ENCODE measurements around the gene CPED1.

The CPED1 gene

DNA sequence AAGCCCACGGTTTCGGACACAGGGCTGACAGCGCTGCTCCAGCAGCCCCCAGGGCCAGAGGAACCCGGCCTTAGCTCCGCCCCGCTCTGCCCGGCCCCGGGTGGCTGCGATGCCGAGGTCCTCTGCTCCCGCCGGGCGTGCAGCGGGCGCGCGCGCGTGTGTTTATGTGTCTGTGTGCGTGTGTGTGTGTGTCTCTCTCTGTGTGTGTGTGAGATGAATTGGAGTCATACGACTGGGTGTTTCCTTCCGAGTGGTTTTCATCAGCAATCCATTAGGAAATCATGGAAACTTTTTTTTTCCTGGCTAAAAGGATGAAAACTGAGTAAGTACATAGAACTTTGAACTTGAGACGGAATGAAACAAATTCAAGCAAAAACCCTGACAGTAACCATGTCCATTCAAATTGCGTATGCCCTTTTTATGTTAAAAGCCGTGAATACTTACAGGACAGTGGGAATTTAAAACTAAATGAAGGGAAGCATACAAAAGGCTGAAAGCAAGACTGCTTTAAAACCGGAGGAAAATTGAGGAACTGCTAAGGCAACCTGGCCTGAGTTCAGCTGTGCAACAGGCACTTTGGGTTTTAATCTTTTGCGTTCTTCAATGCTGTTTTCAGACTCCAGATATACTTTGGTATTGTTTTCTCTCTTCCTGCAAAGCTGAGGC is at the start of gene CPED1:
CPED1 (plus strand) TSS at position 121 of the 666 bp plus-strand sequence. CDS start 911 bp downstream, outside the sequence.
- peak in 1 of 3 donors; percentile 27 for DNase-seq (ENCODE audit: low read depth in 3 of 3)

DNA sequence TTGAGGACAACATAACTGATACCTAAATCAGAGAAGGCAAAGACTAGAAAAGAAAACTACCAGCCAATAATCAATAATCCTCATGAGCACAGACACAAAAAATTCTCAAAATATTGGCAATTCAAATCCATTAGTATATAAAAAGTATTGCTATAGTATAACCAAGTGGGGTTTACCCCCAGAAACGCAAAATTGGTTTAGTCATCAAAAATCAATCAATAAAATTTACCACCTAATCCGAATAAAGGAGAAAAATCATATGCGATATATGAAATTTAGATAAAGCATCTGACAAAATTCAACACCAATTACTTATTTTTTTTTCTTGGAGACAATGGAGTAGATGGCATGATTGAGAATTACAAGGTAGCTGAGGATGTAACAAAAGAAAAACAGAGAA is 49.2 kb upstream of the CPED1 start:
- no peak for DNase-seq (ENCODE audit: low read depth in 3 of 3)

DNA sequence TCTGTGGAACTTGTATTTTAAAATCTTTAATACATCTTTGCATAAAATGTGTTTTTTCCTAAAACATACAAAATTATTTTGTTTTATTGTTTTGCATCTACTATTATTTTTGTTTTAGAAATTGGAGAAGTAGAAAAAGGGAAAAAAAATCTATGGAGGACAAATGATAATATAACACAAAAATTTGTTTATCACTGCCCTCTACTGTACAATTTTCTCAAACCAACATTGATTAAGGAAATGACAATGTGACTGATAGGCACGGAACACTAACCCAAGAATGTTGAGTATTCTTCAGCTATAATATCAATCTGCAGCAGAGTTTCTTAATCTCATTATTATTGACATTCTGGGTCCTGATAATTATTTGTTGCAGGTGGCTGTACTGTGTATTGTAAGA is 47.4 kb upstream of the CPED1 start:
- no peak for DNase-seq (ENCODE audit: low read depth in 3 of 3)

DNA sequence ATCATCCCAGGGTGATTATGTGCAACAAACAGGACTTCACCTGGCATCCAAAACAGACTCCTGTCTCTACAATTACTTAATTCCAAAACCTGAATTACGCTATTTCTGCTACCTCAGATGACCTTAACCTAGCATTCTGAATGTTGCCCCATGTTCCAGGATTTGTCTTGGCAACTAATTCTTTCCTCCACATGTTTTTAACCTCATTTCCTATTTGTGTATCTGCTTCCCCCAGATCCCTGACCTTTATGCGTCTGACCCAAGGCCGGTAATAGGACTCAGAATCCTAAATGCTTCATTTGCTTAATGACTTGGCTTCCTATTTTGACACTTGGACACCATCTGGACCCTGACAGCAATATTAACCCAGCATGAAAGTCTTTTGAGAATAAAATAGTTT is 46.7 kb upstream of the CPED1 start:
- no peak for DNase-seq (ENCODE audit: low read depth in 3 of 3)

DNA sequence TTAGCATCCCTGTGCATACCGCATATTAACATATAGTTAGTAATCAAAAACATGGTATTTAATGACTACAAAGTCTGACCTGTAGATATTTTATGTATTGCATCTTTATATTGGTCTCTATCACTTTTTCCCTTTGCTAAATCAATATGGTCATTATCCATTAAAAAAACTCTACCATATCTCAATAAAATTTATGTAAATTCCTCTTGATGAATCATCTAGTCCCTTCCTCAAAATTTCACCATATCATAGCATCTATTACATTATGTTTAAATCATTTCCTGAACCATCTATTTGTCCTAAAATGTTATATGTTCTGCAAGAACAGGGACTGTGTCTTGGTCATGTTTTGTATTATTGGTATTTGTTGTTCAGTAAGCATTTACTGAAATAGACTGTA is 45.6 kb upstream of the CPED1 start:
- DNase-seq (ENCODE audit: low read depth in 3 of 3) = no peak

DNA sequence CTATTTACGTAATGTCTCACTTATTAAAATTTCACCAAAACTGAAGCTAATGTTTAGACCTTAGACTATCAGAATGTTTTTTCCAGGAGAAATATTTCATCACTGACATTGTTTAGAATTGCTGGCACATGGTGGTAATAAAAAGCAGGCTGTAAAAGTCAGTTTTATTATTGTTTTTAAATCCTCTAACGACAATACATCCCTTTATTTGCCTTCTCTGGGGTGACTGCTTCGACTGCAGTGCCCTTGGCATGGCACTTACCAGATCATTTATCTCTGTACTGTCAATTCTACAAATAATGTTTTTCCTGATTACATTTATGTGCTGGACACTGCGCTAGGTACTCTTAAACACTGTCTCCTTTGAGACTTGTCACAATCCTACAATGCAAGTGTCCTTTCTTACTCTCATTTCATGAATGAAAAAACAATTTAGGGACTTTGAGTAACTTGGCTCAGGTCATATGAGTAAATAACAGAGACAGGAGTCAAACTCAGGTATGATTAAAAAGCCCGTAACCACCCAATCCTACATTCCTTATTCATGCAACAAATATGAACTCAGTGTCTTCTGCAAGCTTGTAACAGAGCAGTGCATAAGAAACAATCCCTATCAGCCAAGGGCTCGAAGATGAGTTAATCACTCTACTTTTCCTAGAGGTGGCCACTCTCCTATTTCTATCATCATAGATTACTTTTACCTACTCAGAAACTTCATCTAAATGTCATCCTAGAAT is 43.5 kb upstream of the CPED1 start:
- no peak for DNase-seq (ENCODE audit: low read depth in 3 of 3)

DNA sequence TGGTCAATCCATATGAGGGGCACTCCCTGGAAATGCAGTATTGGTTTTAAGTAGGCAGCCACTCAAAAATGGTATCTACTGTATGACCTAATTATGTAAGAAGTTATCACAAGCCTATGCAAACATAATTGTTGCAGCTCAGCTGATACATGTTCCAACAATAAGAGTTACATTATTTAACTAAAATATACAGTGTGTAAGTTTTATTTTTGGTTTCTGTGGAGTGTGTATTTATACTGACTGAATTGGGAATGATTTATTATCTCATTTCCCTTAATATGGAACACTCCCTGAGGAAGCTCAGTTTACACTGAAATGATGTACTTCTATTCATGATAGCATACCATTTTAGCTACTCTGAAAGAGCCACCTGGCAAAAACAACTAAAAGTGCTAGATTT is 40.5 kb upstream of the CPED1 start:
- DNase-seq (ENCODE audit: low read depth in 3 of 3) = no peak

DNA sequence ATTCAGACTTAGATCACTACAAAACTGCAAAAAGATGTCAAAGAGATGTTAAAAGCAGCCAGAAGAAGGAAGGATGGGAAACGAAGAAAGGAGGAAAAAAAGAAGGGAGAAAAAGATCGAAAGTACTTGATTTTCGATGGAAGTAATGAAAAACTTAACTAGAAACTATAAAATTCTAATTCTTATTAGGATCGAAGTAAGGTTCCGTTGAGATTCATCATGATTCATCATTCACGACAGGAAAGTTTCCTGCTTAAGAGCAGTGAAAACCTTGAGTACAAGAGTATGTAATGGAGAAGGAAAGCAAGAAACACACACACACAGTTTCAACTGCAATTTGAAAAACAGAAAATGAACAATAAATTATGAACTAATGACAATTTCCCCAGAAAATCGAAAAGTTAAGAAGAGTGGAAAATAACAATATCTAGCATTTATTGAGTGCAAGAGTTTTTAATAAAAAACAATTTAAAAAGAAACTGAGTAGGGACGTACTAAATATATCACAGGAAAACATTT is 39.1 kb upstream of the CPED1 start:
- no peak for DNase-seq (ENCODE audit: low read depth in 3 of 3)

DNA sequence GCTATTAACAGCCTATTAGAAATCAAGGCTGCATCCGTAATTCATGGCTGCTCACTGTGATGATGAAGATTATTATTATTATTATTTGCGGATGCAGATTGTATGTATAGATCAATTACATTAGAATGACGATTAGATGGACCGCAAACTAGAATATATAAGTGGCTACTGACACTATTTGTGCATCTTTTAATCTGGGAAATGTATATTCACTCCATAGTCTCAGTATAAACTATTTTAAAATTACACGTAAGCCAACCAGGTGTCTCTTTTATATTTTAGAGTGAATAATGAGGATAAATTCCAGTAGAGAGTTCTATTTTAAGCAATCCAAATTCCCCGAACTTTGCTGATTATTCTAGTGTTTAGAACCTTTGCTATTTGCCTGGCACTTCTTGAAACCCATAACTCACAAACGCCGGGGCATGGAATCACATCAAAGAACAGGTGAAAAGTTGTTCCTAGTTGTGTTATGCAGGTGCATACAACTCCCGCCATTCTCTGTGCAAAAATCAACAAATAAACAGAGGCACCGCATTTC is 38.4 kb upstream of the CPED1 start:
- no peak for DNase-seq (ENCODE audit: low read depth in 3 of 3)

DNA sequence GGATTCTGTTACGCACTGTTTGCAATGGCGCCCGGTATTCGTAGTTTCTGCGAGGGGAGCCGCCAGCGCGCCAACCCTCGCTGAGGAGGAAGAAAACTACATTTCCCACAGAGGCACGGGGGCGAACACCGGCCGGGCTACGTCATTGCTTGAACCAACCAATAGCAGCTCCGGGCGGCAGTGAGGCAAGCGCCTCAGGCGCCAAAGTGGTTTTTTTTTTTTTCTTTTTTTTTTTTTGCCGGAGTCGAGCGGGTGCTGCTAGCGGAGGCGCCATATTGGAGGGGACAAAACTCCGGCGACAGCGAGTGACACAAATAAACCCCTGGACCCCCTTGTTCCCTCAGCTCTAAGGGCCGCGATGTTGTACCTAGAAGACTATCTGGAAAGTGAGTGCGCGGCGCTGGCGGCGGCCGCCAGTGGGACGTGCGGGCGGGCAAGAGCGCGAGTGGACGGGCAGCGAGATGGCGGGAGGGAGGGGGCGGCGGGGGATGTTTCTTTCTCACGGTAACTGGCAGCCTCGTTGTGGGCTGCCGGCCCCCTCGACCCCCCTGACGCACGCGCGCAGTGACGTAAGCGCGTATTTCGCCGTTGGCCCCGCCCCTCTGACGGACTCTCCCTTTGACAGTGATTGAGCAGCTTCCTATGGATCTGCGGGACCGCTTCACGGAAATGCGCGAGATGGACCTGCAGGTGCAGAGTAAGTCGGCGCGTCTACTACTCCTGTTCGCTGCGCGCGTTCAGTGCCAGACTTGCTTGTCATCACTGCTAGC is 37.8 kb upstream of the CPED1 start, which contains the start of gene ING3:
ING3 (plus strand) TSS at position 239 of the 770 bp plus-strand sequence; CDS start at position 359, 120 bp downstream.
- peak; percentile 89 to 95 (median 94) for DNase-seq (ENCODE audit: low read depth in 3 of 3)

DNA sequence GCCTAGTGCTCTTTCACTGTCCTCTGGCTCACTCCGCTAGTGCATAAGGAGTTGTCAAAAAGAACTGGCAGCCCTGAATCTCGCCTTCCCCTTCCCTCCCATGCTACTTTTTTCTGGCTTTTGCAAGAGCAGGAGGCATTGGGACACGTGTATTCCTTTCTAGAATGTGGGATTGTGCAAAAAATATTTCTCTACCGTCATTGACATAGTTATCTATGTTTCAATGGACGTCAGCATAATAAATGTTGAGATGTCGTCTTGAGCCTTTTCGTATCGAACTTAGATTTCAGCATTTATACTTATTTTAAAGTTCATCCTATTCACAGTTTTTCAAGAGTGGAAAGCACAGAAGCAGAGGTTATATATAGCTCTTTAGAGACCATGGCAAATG is 37.2 kb upstream of the CPED1 start:
- no peak for DNase-seq (ENCODE audit: low read depth in 3 of 3)

DNA sequence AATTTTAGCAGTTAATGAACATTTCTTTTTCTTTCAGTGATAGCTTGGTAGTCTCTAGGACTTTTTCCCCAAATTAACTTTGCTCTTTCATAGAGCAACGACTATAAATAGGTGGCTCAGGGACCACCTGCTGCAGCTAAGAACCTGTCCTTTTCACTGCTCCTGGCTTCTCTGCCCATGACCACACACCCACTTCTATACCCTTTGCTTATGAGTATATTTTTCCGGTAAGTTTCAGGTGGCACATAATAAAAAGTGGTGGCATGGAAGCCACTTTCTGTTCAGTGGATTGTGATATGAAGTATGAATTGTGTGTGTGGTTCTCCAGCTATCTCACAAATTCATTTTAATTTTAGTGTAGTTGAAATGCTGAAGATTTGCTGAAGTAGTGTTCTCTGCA is 36.7 kb upstream of the CPED1 start:
- no peak for DNase-seq (ENCODE audit: low read depth in 3 of 3)

DNA sequence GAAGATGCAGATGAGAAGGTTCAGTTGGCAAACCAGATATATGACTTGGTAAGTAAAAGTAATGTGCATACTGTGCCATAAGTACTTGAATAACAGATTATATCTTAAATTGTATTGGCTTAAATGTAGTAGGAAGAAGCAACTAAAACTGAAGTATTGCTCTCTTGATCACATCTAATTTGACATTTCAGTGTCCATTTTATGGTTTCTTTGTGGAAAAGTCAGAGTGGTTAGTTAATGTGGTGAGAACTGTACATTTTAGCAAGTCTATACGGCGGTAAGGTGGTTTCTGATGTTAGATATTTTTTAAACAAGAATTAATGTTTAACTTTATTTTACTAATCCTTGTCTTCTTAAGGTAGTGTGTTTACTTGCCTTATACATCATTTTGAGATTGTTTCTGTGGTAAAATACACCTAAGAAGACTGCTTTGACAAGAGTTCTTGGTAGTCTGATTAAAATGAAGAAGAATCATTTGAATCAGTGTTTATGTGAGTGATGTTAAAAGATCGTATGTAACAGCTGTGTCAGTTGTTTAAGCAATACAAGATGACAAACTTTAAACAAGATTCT is 32.8 kb upstream of the CPED1 start:
- DNase-seq (ENCODE audit: low read depth in 3 of 3) = no peak

DNA sequence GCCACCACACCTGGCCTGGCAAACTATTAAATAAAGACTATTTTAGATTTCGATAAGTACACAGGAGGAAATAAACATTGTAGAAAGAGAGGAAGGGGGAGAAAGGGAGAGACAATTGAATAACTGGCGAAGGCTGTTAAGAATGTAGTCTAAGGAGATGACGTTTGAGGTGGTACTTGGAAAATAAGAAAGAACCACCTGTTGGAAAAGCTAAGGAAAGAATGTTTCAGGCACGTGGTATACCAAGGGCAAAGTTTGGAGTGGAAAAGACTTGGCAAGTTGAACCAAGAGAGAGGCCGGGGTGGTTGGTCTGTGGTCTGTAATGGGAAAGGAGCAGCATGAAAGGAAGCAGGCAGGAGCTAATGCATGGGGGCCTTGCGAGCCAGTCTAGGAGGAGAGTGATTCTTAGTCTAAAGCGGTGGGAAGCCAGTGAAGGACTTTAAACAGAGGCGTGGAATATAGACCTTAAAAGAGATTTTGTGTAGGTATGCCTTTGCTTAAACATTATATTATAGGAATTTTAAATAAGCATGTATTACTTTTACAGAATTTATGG is 28.5 kb upstream of the CPED1 start:
- no peak for DNase-seq (ENCODE audit: low read depth in 3 of 3)

DNA sequence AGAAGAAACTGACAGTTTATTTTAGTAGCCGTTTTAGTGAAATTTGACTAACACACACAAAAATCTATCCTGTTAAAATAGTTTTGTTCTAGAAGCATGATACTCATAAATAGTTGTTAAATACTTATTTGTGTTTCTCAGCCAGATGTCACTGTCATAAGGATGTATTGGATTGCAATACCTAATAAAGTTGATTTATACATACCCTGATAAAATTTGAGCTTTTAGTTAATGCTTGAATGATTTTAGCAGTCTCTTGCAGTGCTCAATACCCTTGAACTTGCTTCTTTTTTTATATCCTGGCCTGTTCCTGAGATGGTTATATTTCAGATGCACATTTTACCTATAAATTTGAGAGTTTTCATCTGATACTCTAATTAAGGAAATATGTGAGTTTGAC is 27.8 kb upstream of the CPED1 start:
- no peak for DNase-seq (ENCODE audit: low read depth in 3 of 3)

DNA sequence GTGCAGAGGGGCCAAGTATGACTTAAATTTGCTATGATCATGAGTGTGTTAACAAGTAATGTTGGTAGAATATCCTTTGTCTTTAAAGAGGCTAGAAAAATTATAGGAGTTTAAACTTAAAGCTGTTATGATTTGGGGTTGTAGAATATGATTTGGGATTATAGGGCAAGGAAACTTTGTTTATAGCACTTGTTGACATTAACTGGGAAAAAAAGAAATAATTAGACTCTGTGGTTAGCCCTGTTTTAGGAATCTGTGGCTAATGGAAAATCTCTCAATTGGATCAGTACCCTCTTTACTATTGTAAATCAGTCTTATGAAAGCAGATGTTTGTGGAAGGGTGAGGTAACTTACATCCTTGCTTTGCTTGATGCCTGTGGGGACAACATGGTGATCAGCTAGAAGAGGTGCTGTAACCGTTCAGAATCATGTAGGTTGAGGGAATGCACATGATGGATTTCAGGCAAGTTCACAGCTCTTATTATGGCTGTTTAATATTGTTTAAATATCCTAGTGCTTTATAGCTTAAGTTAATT is 26.8 kb upstream of the CPED1 start:
- DNase-seq (ENCODE audit: low read depth in 3 of 3) = no peak

DNA sequence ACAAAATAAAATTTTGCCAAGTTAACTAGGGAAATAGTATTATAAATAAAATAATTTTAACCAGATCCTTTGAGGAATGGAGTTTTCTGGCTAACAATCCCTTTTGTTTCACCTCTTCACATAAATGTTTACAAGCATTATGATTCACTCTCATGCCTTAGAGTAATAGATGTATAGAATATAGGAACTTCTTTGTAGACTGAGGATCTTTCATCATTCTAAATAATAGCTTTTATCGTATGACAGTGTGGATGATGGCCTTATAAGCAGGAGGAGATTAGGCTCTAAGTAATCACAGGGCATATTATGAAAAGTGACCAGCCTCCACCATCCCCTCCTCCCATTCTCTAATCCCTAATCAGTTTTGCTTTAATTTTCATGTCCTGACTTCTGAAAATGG is 24.4 kb upstream of the CPED1 start:
- DNase-seq (ENCODE audit: low read depth in 3 of 3) = no peak

DNA sequence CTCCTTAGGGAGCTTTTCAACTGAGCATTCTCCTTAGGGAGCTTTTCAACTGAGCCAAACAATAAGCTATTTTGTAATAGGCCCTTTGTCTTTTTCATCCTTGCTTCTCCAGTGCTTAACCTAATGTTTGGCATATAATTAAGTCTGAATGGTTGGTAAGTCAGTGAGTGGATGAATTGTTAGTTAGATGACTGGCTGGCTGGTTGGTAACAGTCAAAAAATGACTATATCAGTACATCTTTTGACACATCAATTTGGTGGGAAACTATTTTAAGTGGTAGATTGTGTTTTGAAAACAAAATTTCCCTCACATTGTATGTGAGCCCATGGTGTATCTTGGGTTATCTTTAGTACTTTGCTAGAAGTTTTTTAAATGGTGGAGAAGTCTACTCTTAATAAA is 21.6 kb upstream of the CPED1 start:
- DNase-seq (ENCODE audit: low read depth in 3 of 3) = no peak

DNA sequence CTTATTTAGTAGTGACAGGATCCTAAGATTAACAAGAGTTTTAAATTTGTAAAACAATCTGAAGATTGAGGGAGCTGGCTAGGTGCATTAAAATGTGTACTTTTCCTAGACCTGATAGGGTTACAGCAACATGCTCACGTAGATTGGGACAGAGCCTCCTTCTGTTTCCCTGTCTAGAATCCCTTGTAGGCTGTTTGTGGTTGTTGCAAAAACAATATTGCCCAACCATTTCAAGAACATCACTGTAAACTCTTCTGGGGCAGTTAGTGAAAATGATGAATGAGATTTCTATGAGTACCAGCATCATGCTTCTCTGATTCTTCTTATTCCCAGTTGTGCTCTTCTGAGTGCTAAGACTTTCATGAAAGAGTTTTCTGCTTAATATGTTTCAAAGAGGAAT is 14.7 kb upstream of the CPED1 start:
- no peak for DNase-seq (ENCODE audit: low read depth in 3 of 3)

DNA sequence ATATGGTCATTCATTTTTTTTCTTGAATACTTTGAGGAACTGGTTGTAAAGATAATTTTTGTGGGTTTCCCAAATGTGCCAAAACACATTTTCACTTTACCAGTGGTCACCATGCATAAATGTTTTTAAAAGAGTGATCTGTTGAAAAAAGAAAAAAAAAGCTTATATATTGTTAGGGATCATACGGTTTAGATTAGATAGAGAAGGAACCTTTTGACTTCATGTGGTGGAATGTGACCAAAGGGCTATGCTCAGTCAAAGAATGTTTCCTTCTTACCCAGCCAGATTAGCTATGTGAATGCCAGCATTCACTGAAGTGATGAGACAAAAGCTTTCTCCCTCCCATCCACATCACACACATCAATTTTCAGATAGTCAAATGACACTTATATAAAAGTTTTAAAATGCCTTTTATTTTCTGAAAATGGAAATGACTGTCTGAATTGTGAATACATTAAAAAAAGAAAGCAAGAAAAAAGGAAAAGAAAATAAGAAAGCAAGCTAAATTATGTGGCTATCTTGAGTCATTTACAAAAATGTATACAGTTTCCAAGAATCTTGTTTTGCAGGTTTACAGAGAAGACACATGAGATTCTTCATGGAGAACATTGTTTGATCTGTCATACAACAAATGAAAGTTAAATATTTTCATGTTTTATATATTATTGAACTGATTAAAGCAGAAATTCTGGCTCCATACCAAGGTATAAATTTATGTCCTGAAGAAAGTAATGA is 8.6 kb upstream of the CPED1 start:
- no peak for DNase-seq (ENCODE audit: low read depth in 3 of 3)

DNA sequence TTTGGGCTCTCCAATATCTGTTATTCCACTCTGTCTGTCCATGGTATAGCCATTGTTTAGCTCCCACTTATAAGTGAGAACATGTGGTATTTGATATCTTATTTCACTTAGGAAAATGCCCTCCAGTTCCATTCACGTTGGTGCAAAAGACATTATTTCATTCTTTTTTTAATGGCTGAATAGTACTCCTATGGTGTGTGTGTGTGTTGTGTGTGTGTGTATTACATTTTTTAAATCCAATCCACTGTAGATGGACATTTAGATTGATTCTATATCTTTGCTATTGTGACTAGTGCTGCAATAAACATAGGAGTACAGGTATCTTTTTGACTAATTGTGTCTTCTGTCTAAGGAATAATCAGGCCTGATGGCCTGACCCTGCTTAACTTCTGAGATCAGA is 7.4 kb upstream of the CPED1 start:
- DNase-seq (ENCODE audit: low read depth in 3 of 3) = no peak
